Smooth muscle cell (in vitro differentiated cells): Measurements from ENCODE around the gene KISS1R. TPM values are rescaled to one million over a fixed set of nuclear protein-coding genes. Genes with fewer than 3 reads are reported as not detected.

Source experiments
- DNase-seq: peaks from one replicate; lab custom pipeline; 2025; ENCODE audit not compliant: unreplicated experiment; lab: John Stamatoyannopoulos, UW
- H2AFZ ChIP-seq: fragments of 200-600 bp; sonication (generic); 2 replicates; pipeline ENCODE4 v1.6.0; 2016; ENCODE audit warnings: antibody characterized with exemption, low read depth, mild to moderate bottlenecking
- H3F3A ChIP-seq: fragments of 200-600 bp; sonication (generic); 2 replicates; pipeline ENCODE4 v1.6.0; 2017; ENCODE audit warnings: antibody characterized with exemption, low read depth
- H3K27ac ChIP-seq: fragments of 200-600 bp; sonication (generic); 2 replicates; pipeline ENCODE4 v1.5.1; 2016; ENCODE audit warnings: low read depth, mild to moderate bottlenecking
- H3K27me3 ChIP-seq: fragments of 200-600 bp; sonication (generic); 2 replicates; pipeline ENCODE4 v1.6.1; 2016; ENCODE audit warnings: low read depth, mild to moderate bottlenecking
- H3K36me3 ChIP-seq: fragments of 200-600 bp; sonication (generic); 2 replicates; pipeline ENCODE4 v1.5.1; 2016; ENCODE audit warnings: low read depth
- H3K4me1 ChIP-seq: fragments of 200-600 bp; sonication (generic); 2 replicates; pipeline ENCODE4 v1.5.1; 2016; ENCODE audit warnings: low read depth
- H3K4me2 ChIP-seq: fragments of 200-600 bp; sonication (generic); 2 replicates; pipeline ENCODE4 v1.6.0; 2016; ENCODE audit warnings: mild to moderate bottlenecking
- H3K4me3 ChIP-seq: fragments of 200-600 bp; sonication (generic); 2 replicates; pipeline ENCODE4 v1.5.1; 2016; ENCODE audit warnings: mild to moderate bottlenecking
- H3K79me2 ChIP-seq: fragments of 200-600 bp; sonication (generic); 2 replicates; pipeline ENCODE4 v1.6.0; 2016; ENCODE audit warnings: low read depth, mild to moderate bottlenecking
- H3K9ac ChIP-seq: fragments of 200-600 bp; sonication (generic); 2 replicates; pipeline ENCODE4 v1.6.0; 2016; ENCODE audit warnings: low read depth
- H3K9me3 ChIP-seq: fragments of 200-600 bp; sonication (generic); replicated peaks from 2 replicates; pipeline ENCODE4 v1.5.1; 2016; ENCODE audit warnings: low read depth
- H4K20me1 ChIP-seq: fragments of 200-600 bp; sonication (generic); 2 replicates; pipeline ENCODE4 v1.6.0; 2016; ENCODE audit warnings: low read depth
- WGBS: methylation state at CpG from one replicate; pipeline ENCODE4 v1.1.7; 2016; ENCODE audit warnings: low lambda C conversion rate; 5-methylcytosine and 5-hydroxymethylcytosine counted together
- polyA plus RNA-seq: library from polyadenylated mRNA; unstranded; fragments of >200 nt; fragmentation: Nextera tagmentation; extraction: Ambion mirVana; gene quantifications from 2 replicates; pipeline ENCODE4 v1.2.1, GENCODE V29; 2016
- total RNA-seq: library from RNA; depleted of rRNA; stranded (reverse); fragments of >200 nt; gene quantifications from 2 replicates; pipeline ENCODE4 v1.2.3, GENCODE V29; 2014
- TF ChIP-seq, protein P1 (sequence below): fragments of 200-600 bp; sonication (generic); IDR thresholded peaks from 2 replicates; pipeline ENCODE4 v1.5.1; 2017; ENCODE audit warnings: borderline replicate concordance, mild to moderate bottlenecking, antibody characterized with exemption; ENCODE audit not compliant: insufficient read depth, poor library complexity, severe bottlenecking

Gene KISS1R
- total and polyA plus RNA-seq, 2 experiments from 2014 or later = 0.61 TPM; not detected in 1

- no peaks in the 10 kb centered on the region for H3K36me3 ChIP-seq
- peaks cover 100% of the 10 kb centered on the region for H3K79me2 ChIP-seq
- TF ChIP-seq, protein P1, sequence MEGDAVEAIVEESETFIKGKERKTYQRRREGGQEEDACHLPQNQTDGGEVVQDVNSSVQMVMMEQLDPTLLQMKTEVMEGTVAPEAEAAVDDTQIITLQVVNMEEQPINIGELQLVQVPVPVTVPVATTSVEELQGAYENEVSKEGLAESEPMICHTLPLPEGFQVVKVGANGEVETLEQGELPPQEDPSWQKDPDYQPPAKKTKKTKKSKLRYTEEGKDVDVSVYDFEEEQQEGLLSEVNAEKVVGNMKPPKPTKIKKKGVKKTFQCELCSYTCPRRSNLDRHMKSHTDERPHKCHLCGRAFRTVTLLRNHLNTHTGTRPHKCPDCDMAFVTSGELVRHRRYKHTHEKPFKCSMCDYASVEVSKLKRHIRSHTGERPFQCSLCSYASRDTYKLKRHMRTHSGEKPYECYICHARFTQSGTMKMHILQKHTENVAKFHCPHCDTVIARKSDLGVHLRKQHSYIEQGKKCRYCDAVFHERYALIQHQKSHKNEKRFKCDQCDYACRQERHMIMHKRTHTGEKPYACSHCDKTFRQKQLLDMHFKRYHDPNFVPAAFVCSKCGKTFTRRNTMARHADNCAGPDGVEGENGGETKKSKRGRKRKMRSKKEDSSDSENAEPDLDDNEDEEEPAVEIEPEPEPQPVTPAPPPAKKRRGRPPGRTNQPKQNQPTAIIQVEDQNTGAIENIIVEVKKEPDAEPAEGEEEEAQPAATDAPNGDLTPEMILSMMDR = no peak
- peak overlapping the region; percentile 32 for H3K27ac ChIP-seq
- H3K27me3 ChIP-seq = no peaks in the 10 kb centered on the region
- no peak for DNase-seq
- H3F3A ChIP-seq = peaks cover 24% of the 10 kb centered on the region
- no peak overlapping the region for H3K4me3 ChIP-seq
- no peak overlapping the region for H2AFZ ChIP-seq
- H3K9me3 ChIP-seq = no peaks in the 10 kb centered on the region
- peaks cover 85% of the 10 kb centered on the region for H4K20me1 ChIP-seq
- H3K9ac ChIP-seq = no peak overlapping the region
- 81% methylated on average over 31 of the region's 31 CpGs for WGBS
- no peak overlapping the region for H3K4me2 ChIP-seq
- peaks cover 11% of the 10 kb centered on the region for H3K4me1 ChIP-seq
Observed at GRCh38 chr19:934865-935479, 17.8 kb downstream of the KISS1R start.

DNA sequence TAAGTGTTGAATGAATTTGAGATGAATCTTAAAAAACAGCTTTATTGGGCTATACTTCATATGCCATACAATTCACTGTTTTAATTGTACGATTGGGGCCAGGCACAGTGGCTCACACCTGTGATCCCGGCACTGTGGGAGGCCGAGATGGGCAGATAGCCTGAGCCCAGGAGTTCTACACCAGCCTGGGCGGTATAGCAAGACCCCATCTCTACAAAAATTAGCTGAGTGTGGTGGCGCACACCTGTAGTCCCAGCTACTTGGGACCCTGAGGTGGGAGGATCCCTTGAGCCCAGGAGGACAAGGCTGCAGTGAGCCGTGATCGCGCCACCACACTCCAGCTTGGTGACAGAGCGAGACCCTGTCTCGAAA, 19.0 kb downstream of the KISS1R start:
- no peaks in the 10 kb centered on the region for H3K9me3 ChIP-seq
- H3K9ac ChIP-seq = no peak overlapping the region
- no peak overlapping the region for H3K27ac ChIP-seq
- no peak for DNase-seq
- no peak overlapping the region for H2AFZ ChIP-seq
- peaks cover 86% of the 10 kb centered on the region for H4K20me1 ChIP-seq
- H3K4me2 ChIP-seq = no peak overlapping the region
- peaks cover 11% of the 10 kb centered on the region for H3K4me1 ChIP-seq
- WGBS = over 99% methylated on average over 10 of the region's 10 CpGs
- peaks cover 19% of the 10 kb centered on the region for H3F3A ChIP-seq
- no peaks in the 10 kb centered on the region for H3K27me3 ChIP-seq
- TF ChIP-seq, protein P1 = no peak
- no peak overlapping the region for H3K4me3 ChIP-seq
- H3K36me3 ChIP-seq = no peaks in the 10 kb centered on the region
- peaks cover 100% of the 10 kb centered on the region for H3K79me2 ChIP-seq

- peaks cover 86% of the 10 kb centered on the region for H4K20me1 ChIP-seq
- no peaks in the 10 kb centered on the region for H3K36me3 ChIP-seq
Observed at GRCh38 chr19:937259-937694, 20.1 kb downstream of the KISS1R start.

More at GRCh38 chr19:937259-937694, 20.1 kb downstream of the KISS1R start:
- TF ChIP-seq, protein P1 = no peak
- Histone ChIP-seq H3F3A (peaks cover 11% of the 10 kb centered on the region), H3K27me3 (no peaks in the 10 kb centered on the region), H3K9ac (no peak overlapping the region), H3K4me2 (no peak overlapping the region), H2AFZ (no peak overlapping the region), H3K79me2 (peaks cover 100% of the 10 kb centered on the region), H3K4me1 (peaks cover 11% of the 10 kb centered on the region), H3K4me3 (no peak overlapping the region), H3K27ac (peak overlapping the region; percentile 19), H3K9me3 (no peaks in the 10 kb centered on the region)
- 76% methylated on average over 16 of the region's 16 CpGs for WGBS
- no peak for DNase-seq
